HG02623 (cell line): ENCODE data around the gene DEDD2.

ENCODE experiments used
- ATAC-seq: cut with Tn5 transposase; IDR thresholded peaks from one replicate; pipeline ENCODE4 v1.9.1; 2021; ENCODE audit warnings: moderate library complexity; ENCODE audit not compliant: unreplicated experiment

Gene DEDD2

GRCh38 chr19:42248270-42249148 is 31.0 kb upstream of the DEDD2 start:
- no peak for ATAC-seq

- ATAC-seq = no peak
These were observed 30.2 kb upstream of the DEDD2 start for GRCh38 chr19:42247640-42248199.

GRCh38 chr19:42246922-42247639 is 29.6 kb upstream of the DEDD2 start:
- no peak for ATAC-seq

- no peak for ATAC-seq
These were observed 28.9 kb upstream of the DEDD2 start for GRCh38 chr19:42246143-42246921.

- no peak for ATAC-seq
These were observed 27.8 kb upstream of the DEDD2 start for GRCh38 chr19:42245231-42245630.

- ATAC-seq = peak; percentile 32
These were observed 27.1 kb upstream of the DEDD2 start for GRCh38 chr19:42244347-42245220.

GRCh38 chr19:42242512-42243409 is 25.3 kb upstream of the DEDD2 start, which contains the start of gene GSK3A:
Gene GSK3A, minus strand, starts transcription at chr19:42242602. Its CDS starts 137 bp downstream, at chr19:42242465.
- peak; percentile 51 for ATAC-seq

- ATAC-seq = no peak
These were observed 24.6 kb upstream of the DEDD2 start for GRCh38 chr19:42242069-42242511.

- no peak for ATAC-seq
These were observed 23.8 kb upstream of the DEDD2 start for GRCh38 chr19:42241279-42241678.

GRCh38 chr19:42239544-42240220 is 22.2 kb upstream of the DEDD2 start:
- no peak for ATAC-seq

- no peak for ATAC-seq
These were observed 17.7 kb upstream of the DEDD2 start for GRCh38 chr19:42235181-42235580.

- ATAC-seq = no peak
These were observed 16.9 kb upstream of the DEDD2 start for GRCh38 chr19:42234364-42234763.

- ATAC-seq = no peak
These were observed 16.3 kb upstream of the DEDD2 start for GRCh38 chr19:42233678-42234292.

- ATAC-seq = no peak
These were observed 15.6 kb upstream of the DEDD2 start for GRCh38 chr19:42233106-42233505.

- ATAC-seq = no peak
These were observed 15.0 kb upstream of the DEDD2 start for GRCh38 chr19:42232435-42232834.

- ATAC-seq = no peak
These were observed 13.1 kb upstream of the DEDD2 start for GRCh38 chr19:42230571-42230970.

GRCh38 chr19:42229855-42230351 is 12.4 kb upstream of the DEDD2 start:
- no peak for ATAC-seq
